Activated naive CD4-positive, alpha-beta T cell treated with anti-CD3 and anti-CD28 coated beads for 36 hours (primary cell): ENCODE results near the gene KIF6. TPM values are rescaled to one million over a fixed set of nuclear protein-coding genes. Genes with fewer than 3 reads are reported as not detected.
"Not testable (repeated sequence)": the region's sequence is repeated elsewhere in the genome, so short reads cannot be mapped to it uniquely, and the experiment has no call there.

ENCODE experiments used
- CTCF ChIA-PET: fragments of 350-600 bp; sonication (Branson Sonifier 250); formaldehyde crosslinking; loops from one replicate; lab custom pipeline; 2021; ENCODE audit warnings: antibody characterized with exemption; lab: Charles Lee
- DNase-seq: peaks from one replicate; pipeline ENCODE4 v3.0.0-alpha.2; 2020
- H3K27ac Mint-ChIP-seq: one replicate; pipeline ENCODE4 v1.8.0; 2021; ENCODE audit warnings: mild to moderate bottlenecking, mixed read lengths
- H3K27me3 Mint-ChIP-seq: one replicate; pipeline ENCODE4 v1.8.0; 2021; ENCODE audit warnings: low read depth, mixed read lengths
- H3K36me3 Mint-ChIP-seq: one replicate; pipeline ENCODE4 v1.8.0; 2021; ENCODE audit warnings: low read depth, mixed read lengths
- H3K4me1 Mint-ChIP-seq: one replicate; pipeline ENCODE4 v1.8.0; 2021; ENCODE audit warnings: low read depth, mixed read lengths
- H3K4me3 Mint-ChIP-seq: one replicate; pipeline ENCODE4 v1.8.0; 2021; ENCODE audit warnings: mild to moderate bottlenecking, moderate library complexity, mixed read lengths
- H3K9me3 Mint-ChIP-seq: one replicate; pipeline ENCODE4 v1.8.0; 2021; ENCODE audit warnings: mixed read lengths
- intact Hi-C: fragments of 100-400 bp; cut with micrococcal nuclease; formaldehyde crosslinking; loops from one replicate; pipeline ENCODE4 v1.15.1; 2023
- total RNA-seq, 2 experiments: library from RNA; stranded (reverse); gene quantifications; one replicate each; pipeline ENCODE4 v1.2.3, GENCODE V29; 2021

The KIF6 gene
- total RNA-seq, 2 experiments from 2014 or later = 0.10 to 0.30 TPM

DNA sequence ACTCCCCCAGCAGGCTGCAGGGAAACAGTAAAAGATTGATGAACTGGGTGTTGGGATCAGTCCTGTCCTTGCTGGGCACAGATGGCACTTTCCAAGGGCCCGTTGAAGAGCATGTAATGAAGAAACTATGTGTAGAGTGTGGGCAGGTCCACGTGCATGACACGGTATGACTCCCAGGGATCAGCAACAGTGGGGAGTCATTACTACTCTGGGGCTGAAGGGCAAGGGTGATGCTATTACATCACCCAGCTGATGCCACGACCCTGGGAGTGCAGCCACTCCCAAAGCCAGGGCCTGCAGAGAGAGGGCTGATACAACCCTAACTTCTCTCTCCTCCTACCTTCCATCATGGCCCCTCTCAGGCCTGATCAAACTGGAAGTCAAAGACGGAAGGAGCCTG is 431.1 kb downstream of the KIF6 start:
- CTCF ChIA-PET = no interaction called here
- Mint-ChIP-seq H3K4me1 (no peaks in the 10 kb centered on the region), H3K4me3 (no peak overlapping the region), H3K27ac (no peak overlapping the region), H3K27me3 (no peaks in the 10 kb centered on the region), H3K36me3 (no peaks in the 10 kb centered on the region), H3K9me3 (no peaks in the 10 kb centered on the region)
- no peak for DNase-seq
- intact Hi-C loops = no loop called here

DNA sequence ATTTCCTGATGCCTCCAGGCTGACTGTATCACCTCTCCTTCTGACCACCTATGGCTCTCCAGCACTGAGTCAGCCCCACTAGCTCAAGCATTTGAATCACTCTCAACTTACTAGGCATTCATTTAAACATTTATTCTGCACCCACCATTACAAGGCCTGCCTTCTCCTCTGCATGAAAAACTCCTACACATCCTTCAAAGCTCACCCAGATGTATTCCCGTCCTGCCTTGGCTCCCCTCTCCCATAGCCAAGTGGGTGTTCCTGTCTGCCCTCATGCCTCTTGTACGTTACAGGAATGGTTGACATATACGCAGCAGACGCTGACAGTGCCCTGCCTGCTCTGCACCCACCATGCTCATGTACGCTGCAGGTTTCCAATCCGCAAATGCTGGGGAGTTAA is 432.6 kb downstream of the KIF6 start:
- H3K27ac Mint-ChIP-seq = no peak overlapping the region
- CTCF ChIA-PET = no interaction called here
- intact Hi-C loops = no loop called here
- no peak for DNase-seq
- H3K36me3 Mint-ChIP-seq = no peaks in the 10 kb centered on the region
- no peaks in the 10 kb centered on the region for H3K9me3 Mint-ChIP-seq
- H3K4me3 Mint-ChIP-seq = no peak overlapping the region
- H3K4me1 Mint-ChIP-seq = no peaks in the 10 kb centered on the region
- no peaks in the 10 kb centered on the region for H3K27me3 Mint-ChIP-seq

DNA sequence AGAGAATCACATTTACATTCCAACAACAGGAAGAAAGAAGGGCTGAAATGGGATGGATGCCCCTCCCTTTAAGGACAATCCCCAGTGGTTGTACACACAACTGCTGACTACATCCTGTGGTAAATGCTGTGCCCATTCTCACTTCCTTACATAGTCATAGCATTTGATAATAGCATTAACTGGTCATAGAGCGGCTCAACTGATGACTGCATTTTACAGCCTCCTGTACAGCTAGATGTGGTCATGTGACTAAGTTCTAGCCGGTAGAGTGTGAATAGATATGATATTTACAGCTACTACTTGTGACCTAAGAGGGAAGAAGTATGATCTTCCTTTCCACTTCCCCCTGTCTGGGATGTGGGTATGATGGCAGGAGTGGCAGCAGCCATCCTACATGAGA is 435.7 kb downstream of the KIF6 start:
- no peak for DNase-seq
- Mint-ChIP-seq H3K4me3 (no peak overlapping the region), H3K36me3 (no peaks in the 10 kb centered on the region), H3K27me3 (peaks cover 2% of the 10 kb centered on the region), H3K9me3 (no peaks in the 10 kb centered on the region), H3K4me1 (no peaks in the 10 kb centered on the region), H3K27ac (no peak overlapping the region)
- CTCF ChIA-PET = no interaction called here
- intact Hi-C loops = no loop called here

DNA sequence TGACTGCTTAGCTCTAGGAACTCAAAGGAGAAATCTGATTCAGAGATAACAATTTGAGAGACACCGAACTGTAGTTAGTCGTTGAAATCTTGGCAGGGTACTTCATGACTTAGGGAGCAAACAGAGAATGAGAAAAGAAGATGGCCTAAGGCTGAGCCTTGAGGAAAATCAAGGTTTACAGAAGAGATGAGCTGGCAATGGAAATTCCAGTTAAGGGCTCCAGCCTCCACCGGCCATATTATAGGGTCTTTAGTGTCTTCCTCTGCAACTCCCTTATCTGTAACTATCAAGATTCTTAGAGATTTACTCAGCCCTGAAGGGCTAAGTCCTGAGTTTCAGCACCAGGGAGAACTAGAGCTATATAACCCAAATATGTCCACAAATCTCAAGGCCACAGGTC is 437.6 kb downstream of the KIF6 start:
- Mint-ChIP-seq H3K27me3 (peaks cover 2% of the 10 kb centered on the region), H3K27ac (no peak overlapping the region), H3K9me3 (no peaks in the 10 kb centered on the region), H3K4me1 (no peaks in the 10 kb centered on the region), H3K4me3 (no peak overlapping the region), H3K36me3 (no peaks in the 10 kb centered on the region)
- CTCF ChIA-PET = no interaction called here
- intact Hi-C loops = no loop called here
- no peak for DNase-seq

DNA sequence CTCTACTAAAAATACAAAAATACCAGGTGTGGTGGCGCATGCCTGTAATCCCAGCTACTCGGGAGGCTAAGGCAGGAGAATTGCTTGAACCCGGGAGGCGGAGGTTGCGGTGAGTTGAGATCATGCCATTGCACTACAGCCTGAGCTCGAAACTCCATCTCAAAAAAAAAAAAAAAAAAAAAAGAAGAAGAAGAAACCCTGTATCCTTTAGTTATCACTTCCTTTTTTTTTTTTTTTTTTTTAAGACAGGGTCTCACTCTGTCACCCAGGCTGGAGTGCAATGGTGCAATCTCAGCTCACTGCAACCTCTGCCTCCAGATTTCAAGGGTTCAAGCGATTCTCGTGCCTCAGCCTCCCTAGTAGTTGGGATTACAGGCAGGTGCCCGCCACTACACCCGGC is 438.6 kb downstream of the KIF6 start:
- H3K9me3 Mint-ChIP-seq, H3K4me3 Mint-ChIP-seq, H3K27me3 Mint-ChIP-seq, intact Hi-C loops, CTCF ChIA-PET, H3K4me1 Mint-ChIP-seq, H3K27ac Mint-ChIP-seq, DNase-seq, H3K36me3 Mint-ChIP-seq: not testable (repeated sequence)

DNA sequence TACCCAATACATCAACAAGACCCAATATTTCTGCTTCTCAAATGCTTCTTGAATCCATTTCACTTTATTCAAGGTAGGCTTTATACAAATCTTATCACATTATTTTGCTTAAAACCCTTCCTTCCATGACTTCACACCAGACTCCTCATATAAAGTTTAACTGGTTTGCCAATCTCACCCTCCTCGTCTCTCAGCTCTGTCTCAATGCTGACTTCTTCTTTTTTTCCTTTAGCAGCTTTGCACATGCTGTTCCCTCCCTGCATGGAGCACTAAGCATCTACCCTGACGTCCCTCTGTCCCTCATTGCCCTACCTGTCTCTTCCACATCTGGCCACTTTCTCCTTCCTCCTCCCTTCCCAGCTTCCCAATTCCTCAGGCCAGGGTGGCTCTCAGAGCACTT is 442.4 kb downstream of the KIF6 start:
- DNase-seq = no peak
- Mint-ChIP-seq H3K4me1 (no peaks in the 10 kb centered on the region), H3K36me3 (no peaks in the 10 kb centered on the region), H3K27ac (no peak overlapping the region), H3K27me3 (peaks cover 2% of the 10 kb centered on the region), H3K9me3 (no peaks in the 10 kb centered on the region), H3K4me3 (no peak overlapping the region)
- intact Hi-C loops = no loop called here
- CTCF ChIA-PET = interaction anchor here (1.7 kb wide), 1 partner anchor 115 kb away, joined by 3 read pairs; no protein-coding TSS in a partner anchor

DNA sequence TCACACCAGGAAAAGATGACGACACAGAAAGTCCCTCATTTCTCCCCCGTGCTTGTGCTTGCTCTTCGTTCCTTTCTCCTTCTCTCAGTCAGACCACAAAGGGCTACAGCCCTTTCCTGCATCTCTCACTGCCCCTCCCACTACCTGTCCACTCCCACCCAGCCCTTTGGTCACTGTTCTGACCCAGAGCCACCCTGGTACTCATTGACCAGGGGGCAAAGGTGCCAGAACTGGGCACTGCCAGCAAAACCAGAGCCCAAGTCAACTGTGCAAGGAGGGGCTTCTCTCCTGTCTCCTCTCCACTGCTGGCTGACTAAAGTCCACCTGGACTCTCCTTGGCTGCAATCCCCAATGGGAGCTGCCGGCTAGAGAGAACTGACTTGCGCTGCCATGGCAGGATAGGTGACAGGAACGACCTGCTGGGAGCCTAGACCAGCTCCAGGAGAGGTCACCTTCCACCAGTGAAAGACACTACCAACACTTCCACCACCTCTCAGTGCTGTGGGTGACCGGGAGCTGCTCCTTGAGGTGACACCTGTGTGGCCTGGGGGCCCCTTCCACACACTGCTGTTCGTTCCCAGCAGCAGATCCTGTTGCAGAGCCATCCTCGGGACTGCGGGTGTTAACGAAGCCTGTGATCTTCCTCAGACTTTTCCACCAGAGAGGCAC is 443.8 kb downstream of the KIF6 start:
- Mint-ChIP-seq H3K4me1 (no peaks in the 10 kb centered on the region), H3K4me3 (no peak overlapping the region), H3K36me3 (no peaks in the 10 kb centered on the region), H3K9me3 (no peaks in the 10 kb centered on the region), H3K27ac (no peak overlapping the region), H3K27me3 (no peaks in the 10 kb centered on the region)
- CTCF ChIA-PET = no interaction called here
- intact Hi-C loops = no loop called here
- DNase-seq = no peak

DNA sequence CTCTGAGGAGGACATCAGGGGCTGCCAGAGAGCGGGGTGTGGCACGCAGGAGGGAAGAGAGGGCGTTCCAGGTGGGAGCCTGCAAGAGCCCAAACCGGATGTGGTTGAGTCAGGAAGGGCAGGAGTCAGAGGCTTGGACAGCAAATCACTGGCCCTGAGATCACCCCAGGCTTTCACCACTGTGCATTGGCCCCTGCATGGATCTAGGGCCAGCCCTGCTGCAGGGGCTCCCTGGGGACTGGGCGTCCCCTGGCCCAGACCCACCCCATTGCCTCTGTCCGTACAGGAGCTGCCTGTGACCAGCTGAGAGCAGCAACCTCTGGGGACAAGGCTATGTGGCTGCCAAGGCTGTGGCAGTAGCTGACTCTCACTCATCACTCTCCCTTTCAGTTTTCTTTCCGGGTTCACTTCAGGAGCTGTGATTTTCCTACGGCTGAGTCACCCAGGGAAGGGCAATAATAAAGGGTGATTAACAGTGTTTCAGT is 444.9 kb downstream of the KIF6 start:
- H3K27me3 Mint-ChIP-seq = no peaks in the 10 kb centered on the region
- H3K9me3 Mint-ChIP-seq = no peaks in the 10 kb centered on the region
- H3K4me3 Mint-ChIP-seq = no peak overlapping the region
- no peak for DNase-seq
- no peaks in the 10 kb centered on the region for H3K36me3 Mint-ChIP-seq
- CTCF ChIA-PET = no interaction called here
- H3K4me1 Mint-ChIP-seq = no peaks in the 10 kb centered on the region
- intact Hi-C loops = no loop called here
- no peak overlapping the region for H3K27ac Mint-ChIP-seq

Other genes starting within 250 kb of the KIF6 start
- not detected for gene DAAM2, start 67.0 kb upstream of the KIF6 start, total RNA-seq
- gene MOCS1, start 209.1 kb upstream of the KIF6 start, total RNA-seq = 1 to 10 TPM; 1.2 TPM